ENCODE measurements around the gene PRSS58. TPM values are rescaled to one million over a fixed set of nuclear protein-coding genes. Genes with fewer than 3 reads are reported as not detected.
A peak's percentile ranks its signal among the peaks of the same experiment; 100 is the strongest.

The PRSS58 gene
- total RNA-seq, 1 donor from 2014 or later = not detected

GRCh38 chr7:142249918-142250317 lies 7.9 kb downstream of the PRSS58 start:
- Mint-ChIP-seq H3K4me1 (ENCODE audit: low read depth) (no peaks in the 10 kb centered on the region), H3K4me3 (ENCODE audit: low read depth) (no peak overlapping the region), H3K36me3 (ENCODE audit: insufficient read depth) (no peaks in the 10 kb centered on the region), H3K9me3 (ENCODE audit: low read depth) (no peaks in the 10 kb centered on the region), H3K27ac (no peak overlapping the region), H3K27me3 (peaks cover 6% of the 10 kb centered on the region)
- DNase-seq (ENCODE audit: low spot score, unreplicated experiment) = no peak
- no peak for TF ChIP-seq CTCF (IDR thresholded peaks at IDR 0.05; ENCODE audit: unreplicated experiment)

- Mint-ChIP-seq H3K27ac (no peak overlapping the region), H3K4me3 (ENCODE audit: low read depth) (no peak overlapping the region)
- no peak for TF ChIP-seq CTCF (IDR thresholded peaks at IDR 0.05; ENCODE audit: unreplicated experiment)
Observed at GRCh38 chr7:142248166-142249160, 9.4 kb downstream of the PRSS58 start.

DNA sequence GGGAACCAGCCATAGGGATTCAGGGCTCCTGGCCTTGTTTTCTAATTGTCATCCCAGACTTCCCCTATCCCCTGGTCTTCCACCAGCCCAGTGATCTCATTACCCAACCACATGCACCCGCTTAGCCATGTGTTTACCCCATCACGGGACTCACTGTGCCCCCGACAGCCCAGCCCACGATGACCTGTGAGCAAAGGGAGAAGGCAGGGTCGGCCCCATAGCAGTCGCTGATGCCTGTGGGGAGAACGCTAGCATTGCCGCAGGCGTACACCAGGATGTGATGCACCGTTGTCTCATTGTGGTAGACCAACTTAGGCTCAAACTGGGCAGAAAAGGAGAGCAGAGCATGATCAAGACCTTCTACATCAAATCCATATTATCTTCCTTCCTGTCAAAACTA lies 14.0 kb downstream of the PRSS58 start:
- DNase-seq (ENCODE audit: low spot score, unreplicated experiment) = no peak
- Mint-ChIP-seq H3K27me3 (peaks cover 8% of the 10 kb centered on the region), H3K4me3 (ENCODE audit: low read depth) (no peak overlapping the region), H3K9me3 (ENCODE audit: low read depth) (no peaks in the 10 kb centered on the region), H3K4me1 (ENCODE audit: low read depth) (no peaks in the 10 kb centered on the region), H3K27ac (no peak overlapping the region), H3K36me3 (ENCODE audit: insufficient read depth) (no peaks in the 10 kb centered on the region)
- no peak for TF ChIP-seq CTCF (IDR thresholded peaks at IDR 0.05; ENCODE audit: unreplicated experiment)

More at GRCh38 chr7:142248166-142249160, 9.4 kb downstream of the PRSS58 start:
- peaks cover 8% of the 10 kb centered on the region for H3K27me3 Mint-ChIP-seq
- no peaks in the 10 kb centered on the region for H3K9me3 Mint-ChIP-seq (ENCODE audit: low read depth)
- no peaks in the 10 kb centered on the region for H3K36me3 Mint-ChIP-seq (ENCODE audit: insufficient read depth)
- no peaks in the 10 kb centered on the region for H3K4me1 Mint-ChIP-seq (ENCODE audit: low read depth)
- DNase-seq (ENCODE audit: low spot score, unreplicated experiment) = no peak

DNA sequence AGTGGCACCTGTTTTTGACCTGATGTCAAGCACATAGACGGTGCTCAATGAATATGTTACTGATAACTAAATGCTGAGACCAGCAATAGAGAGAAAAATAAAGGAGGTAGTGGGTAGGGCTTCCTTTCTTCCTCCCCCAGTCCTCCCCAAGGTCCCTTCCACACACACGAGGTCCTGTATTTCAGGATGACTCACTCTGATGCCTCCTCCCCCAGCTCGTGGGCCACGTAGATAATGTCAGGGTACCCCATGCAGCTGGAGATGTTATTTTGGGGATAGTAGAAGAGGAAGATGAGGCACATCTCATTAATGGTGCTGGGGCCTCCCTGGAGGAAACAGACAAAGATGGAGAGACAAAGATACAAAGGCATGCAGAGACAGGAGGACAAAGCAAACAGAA lies 17.3 kb downstream of the PRSS58 start:
- Mint-ChIP-seq H3K9me3 (ENCODE audit: low read depth) (no peaks in the 10 kb centered on the region), H3K27ac (no peak overlapping the region), H3K27me3 (peaks cover 18% of the 10 kb centered on the region), H3K4me1 (ENCODE audit: low read depth) (no peaks in the 10 kb centered on the region), H3K36me3 (ENCODE audit: insufficient read depth) (no peaks in the 10 kb centered on the region), H3K4me3 (ENCODE audit: low read depth) (no peak overlapping the region)
- no peak for TF ChIP-seq CTCF (IDR thresholded peaks at IDR 0.05; ENCODE audit: unreplicated experiment)
- no peak for DNase-seq (ENCODE audit: low spot score, unreplicated experiment)

GRCh38 chr7:142231716-142232115 lies 26.1 kb downstream of the PRSS58 start:
- DNase-seq (ENCODE audit: low spot score, unreplicated experiment) = peak; percentile 14
- no peak overlapping the region for H3K4me3 Mint-ChIP-seq (ENCODE audit: low read depth)
- H3K9me3 Mint-ChIP-seq (ENCODE audit: low read depth) = no peaks in the 10 kb centered on the region
- H3K27me3 Mint-ChIP-seq = peaks cover 15% of the 10 kb centered on the region
- H3K27ac Mint-ChIP-seq = no peak overlapping the region
- peak; percentile 51 for TF ChIP-seq CTCF (IDR thresholded peaks at IDR 0.05; ENCODE audit: unreplicated experiment)
- H3K36me3 Mint-ChIP-seq (ENCODE audit: insufficient read depth) = no peaks in the 10 kb centered on the region
- no peaks in the 10 kb centered on the region for H3K4me1 Mint-ChIP-seq (ENCODE audit: low read depth)
